SK-N-SH treated with all-trans-retinoic acid at 6 μM for 48 hours (cell line): ENCODE results near the gene LPP.

Experiments
- CREB5 ChIP-seq: fragments of 250-450 bp; sonication (Bioruptor Pico); IDR thresholded peaks from 2 replicates; pipeline ENCODE4 v1.5.1; 2020; ENCODE audit warnings: low read depth, mild to moderate bottlenecking, moderate library complexity
- ISL1 ChIP-seq: fragments of 250-450 bp; sonication (Bioruptor Pico); IDR thresholded peaks from 2 replicates; pipeline ENCODE4 v2.1.2; 2022; ENCODE audit warnings: mild to moderate bottlenecking, moderate library complexity
- OSR1 ChIP-seq: fragments of 250-450 bp; sonication (Bioruptor Pico); IDR thresholded peaks from 2 replicates; pipeline ENCODE4 v1.8.0; 2022; ENCODE audit warnings: moderate library complexity, mild to moderate bottlenecking, inconsistent platforms
- PATZ1 ChIP-seq: fragments of 250-450 bp; sonication (Bioruptor Pico); IDR thresholded peaks from 2 replicates; pipeline ENCODE4 v1.8.0; 2020; ENCODE audit warnings: mild to moderate bottlenecking, moderate library complexity, borderline replicate concordance
- RARB ChIP-seq: fragments of 250-450 bp; sonication (Bioruptor Pico); IDR thresholded peaks from 2 replicates; pipeline ENCODE4 v1.8.0; 2021; ENCODE audit warnings: mild to moderate bottlenecking, moderate library complexity
- TOX ChIP-seq: fragments of 250-450 bp; sonication (Bioruptor Pico); IDR thresholded peaks from 2 replicates; pipeline ENCODE4 v1.8.0; 2021; ENCODE audit warnings: mild to moderate bottlenecking, moderate library complexity, borderline replicate concordance
- ZFP3 ChIP-seq: fragments of 250-450 bp; sonication (Bioruptor Pico); IDR thresholded peaks from 2 replicates; pipeline ENCODE4 v1.5.0; 2020; ENCODE audit warnings: mild to moderate bottlenecking, moderate library complexity
- ZNF8 ChIP-seq: fragments of 450-650 bp; formaldehyde crosslinking; IDR thresholded peaks from 2 replicates; pipeline ENCODE4 v1.5.0; 2020; ENCODE audit warnings: mild to moderate bottlenecking, moderate library complexity
- TF ChIP-seq, protein P1 (sequence below): fragments of 250-450 bp; sonication (Bioruptor Pico); IDR thresholded peaks from 2 replicates; pipeline ENCODE4 v1.5.1; 2021; ENCODE audit warnings: mild to moderate bottlenecking, moderate library complexity

GRCh38 chr3:188134856-188135255 is 19.1 kb upstream of the LPP start:
- no peak for TF ChIP-seq PATZ1 (CRISPR knock-in tag)
- no peak for TF ChIP-seq ZFP3
- no peak for TF ChIP-seq OSR1
- TF ChIP-seq ISL1 (CRISPR knock-in tag), result no peak
- TF ChIP-seq RARB, result no peak
- TF ChIP-seq, protein P1, sequence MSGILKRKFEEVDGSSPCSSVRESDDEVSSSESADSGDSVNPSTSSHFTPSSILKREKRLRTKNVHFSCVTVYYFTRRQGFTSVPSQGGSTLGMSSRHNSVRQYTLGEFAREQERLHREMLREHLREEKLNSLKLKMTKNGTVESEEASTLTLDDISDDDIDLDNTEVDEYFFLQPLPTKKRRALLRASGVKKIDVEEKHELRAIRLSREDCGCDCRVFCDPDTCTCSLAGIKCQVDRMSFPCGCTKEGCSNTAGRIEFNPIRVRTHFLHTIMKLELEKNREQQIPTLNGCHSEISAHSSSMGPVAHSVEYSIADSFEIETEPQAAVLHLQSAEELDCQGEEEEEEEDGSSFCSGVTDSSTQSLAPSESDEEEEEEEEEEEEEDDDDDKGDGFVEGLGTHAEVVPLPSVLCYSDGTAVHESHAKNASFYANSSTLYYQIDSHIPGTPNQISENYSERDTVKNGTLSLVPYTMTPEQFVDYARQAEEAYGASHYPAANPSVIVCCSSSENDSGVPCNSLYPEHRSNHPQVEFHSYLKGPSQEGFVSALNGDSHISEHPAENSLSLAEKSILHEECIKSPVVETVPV (CRISPR knock-in tag), result no peak
- TF ChIP-seq CREB5 (CRISPR knock-in tag), result no peak
- no peak for TF ChIP-seq TOX (CRISPR knock-in tag)
- TF ChIP-seq ZNF8 (CRISPR knock-in tag), result no peak
